PC-9 (cell line): ENCODE results near the gene XPO6. TPM values are rescaled to one million over a fixed set of nuclear protein-coding genes. Genes with fewer than 3 reads are reported as not detected.

Experiments
- BruUV-seq: library from RNA; stranded (reverse); fragments of 400-500 nt; replicated peaks from 2 replicates; lab custom pipeline; 2021; lab: Mats Ljungman, UMichigan
- CTCF ChIA-PET: fragments of 300-600 bp; sonication (Branson Sonifier 250); formaldehyde crosslinking; loops from one replicate; lab custom pipeline; 2022; ENCODE audit warnings: antibody characterized with exemption; lab: Charles Lee
- POLR2A ChIA-PET: fragments of 300-600 bp; sonication (Branson Sonifier 250); formaldehyde crosslinking; loops from one replicate; lab custom pipeline; 2022; ENCODE audit warnings: antibody characterized with exemption; ENCODE audit not compliant: unreplicated experiment; lab: Charles Lee
- DNase-seq, 2 experiments: peaks; one replicate each; pipeline versions ENCODE4 v3.0.0 to v3.0.0-alpha.2; 2015 to 2022; ENCODE audit warnings: mixed read lengths in 1 of 2
- H2AFZ ChIP-seq: fragments of 200-600 bp; sonication (generic); 2 replicates; pipeline ENCODE4 v1.8.1; 2017; ENCODE audit warnings: antibody characterized with exemption
- H3F3A ChIP-seq: fragments of 200-600 bp; sonication (generic); 2 replicates; pipeline ENCODE4 v1.8.1; 2017; ENCODE audit warnings: antibody characterized with exemption, mild to moderate bottlenecking, low read depth; ENCODE audit not compliant: insufficient read depth
- H3K27ac ChIP-seq: fragments of 200-600 bp; sonication (generic); 2 replicates; pipeline ENCODE4 v1.6.1; 2016; ENCODE audit warnings: mixed run types
- H3K27me3 ChIP-seq: fragments of 200-600 bp; sonication (generic); 2 replicates; pipeline ENCODE4 v1.6.1; 2016; ENCODE audit warnings: low read depth, mixed run types; ENCODE audit not compliant: insufficient read depth
- H3K36me3 ChIP-seq: fragments of 200-600 bp; sonication (generic); 2 replicates; pipeline ENCODE4 v1.6.1; 2016; ENCODE audit warnings: low read depth, mixed run types
- H3K4me1 ChIP-seq: fragments of 200-600 bp; sonication (generic); replicated peaks from 2 replicates; pipeline ENCODE4 v1.6.1; 2016; ENCODE audit warnings: mixed run types; ENCODE audit not compliant: insufficient read depth
- H3K4me2 ChIP-seq: fragments of 200-600 bp; sonication (generic); 2 replicates; pipeline ENCODE4 v1.6.1; 2017; ENCODE audit warnings: mixed run types
- H3K4me3 ChIP-seq: fragments of 200-600 bp; sonication (generic); 2 replicates; pipeline ENCODE4 v1.6.1; 2016; ENCODE audit warnings: mixed run types
- H3K79me2 ChIP-seq: fragments of 200-600 bp; sonication (generic); 2 replicates; pipeline ENCODE4 v1.6.1; 2017; ENCODE audit warnings: low read depth, mixed run types
- H3K9me2 ChIP-seq: fragments of 200-600 bp; sonication (generic); 2 replicates; pipeline ENCODE4 v1.8.1; 2017; ENCODE audit warnings: mild to moderate bottlenecking; ENCODE audit not compliant: insufficient read depth
- H3K9me3 ChIP-seq: fragments of 200-600 bp; sonication (generic); 2 replicates; pipeline ENCODE4 v1.8.1; 2016; ENCODE audit warnings: low read depth; ENCODE audit not compliant: insufficient read depth
- H4K20me1 ChIP-seq: fragments of 200-600 bp; sonication (generic); 2 replicates; pipeline ENCODE4 v1.8.1; 2017; ENCODE audit not compliant: insufficient read depth
- CTCF ChIP-seq: fragments of 200-600 bp; sonication (generic); conservative IDR thresholded peaks from 2 replicates; pipeline ENCODE4 v1.6.1; 2017; ENCODE audit warnings: mixed run types, antibody characterized with exemption, mild to moderate bottlenecking, moderate library complexity
- EZH2 ChIP-seq: fragments of 200-600 bp; sonication (generic); IDR thresholded peaks from 2 replicates; pipeline ENCODE4 v1.8.0; 2017; ENCODE audit warnings: antibody characterized with exemption, low read depth
- intact Hi-C: fragments of 100-400 bp; cut with micrococcal nuclease; formaldehyde crosslinking; loops from one replicate; pipeline ENCODE4 v1.10.0; 2022; ENCODE audit not compliant: unreplicated experiment
- total RNA-seq: library from RNA; stranded (reverse); gene quantifications from 2 replicates; pipeline ENCODE4 v1.2.3, GENCODE V29; 2021

XPO6 gene
- total RNA-seq, 1 experiment from 2014 or later, result 154 TPM

DNA sequence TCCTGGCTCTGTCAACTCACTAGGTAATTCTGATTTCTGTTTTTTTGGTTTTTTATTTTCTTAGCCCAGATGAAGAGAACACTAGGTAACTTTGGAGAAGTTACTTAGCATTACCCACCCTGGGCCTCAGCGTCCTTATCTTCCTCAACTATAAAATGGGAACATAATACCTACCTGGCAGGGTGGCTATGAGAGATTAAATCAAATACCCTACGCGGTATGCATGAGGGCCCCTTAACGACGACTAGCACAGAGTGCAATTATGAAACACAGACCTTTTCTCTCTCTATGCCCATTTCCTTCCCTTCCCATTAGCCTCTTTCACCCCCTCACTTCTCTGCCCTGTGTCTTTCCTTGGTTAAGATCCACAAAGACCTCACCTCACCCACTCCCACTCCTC lies 11.1 kb downstream of the XPO6 start:
- no peak for TF ChIP-seq EZH2
- no peak for TF ChIP-seq CTCF
- peaks cover 94% of the 10 kb centered on the region for H3K79me2 ChIP-seq
- no peaks in the 10 kb centered on the region for H3K27me3 ChIP-seq
- H3K4me3 ChIP-seq, result no peak overlapping the region
- no peak overlapping the region for H3K4me2 ChIP-seq
- H3K36me3 ChIP-seq, result peaks cover 40% of the 10 kb centered on the region; the same call in 1 of the 2 replicates
- peaks cover 17% of the 10 kb centered on the region for H3K4me1 ChIP-seq
- H4K20me1 ChIP-seq, result peaks cover 23% of the 10 kb centered on the region; the same call in 1 of the 2 replicates
- H3K27ac ChIP-seq, result peak overlapping the region; percentile 10; the same call in 1 of the 2 replicates
- no peaks in the 10 kb centered on the region for H3K9me2 ChIP-seq
- H2AFZ ChIP-seq, result no peak overlapping the region
- no peaks in the 10 kb centered on the region for H3K9me3 ChIP-seq
- BruUV-seq, result no TSS peak
- ChIA-PET CTCF (no interaction called here), POLR2A (no interaction called here)
- intact Hi-C loops, result no loop called here
- H3F3A ChIP-seq, result peaks cover 18% of the 10 kb centered on the region; the same call in 1 of the 2 replicates
- no peak for DNase-seq

DNA sequence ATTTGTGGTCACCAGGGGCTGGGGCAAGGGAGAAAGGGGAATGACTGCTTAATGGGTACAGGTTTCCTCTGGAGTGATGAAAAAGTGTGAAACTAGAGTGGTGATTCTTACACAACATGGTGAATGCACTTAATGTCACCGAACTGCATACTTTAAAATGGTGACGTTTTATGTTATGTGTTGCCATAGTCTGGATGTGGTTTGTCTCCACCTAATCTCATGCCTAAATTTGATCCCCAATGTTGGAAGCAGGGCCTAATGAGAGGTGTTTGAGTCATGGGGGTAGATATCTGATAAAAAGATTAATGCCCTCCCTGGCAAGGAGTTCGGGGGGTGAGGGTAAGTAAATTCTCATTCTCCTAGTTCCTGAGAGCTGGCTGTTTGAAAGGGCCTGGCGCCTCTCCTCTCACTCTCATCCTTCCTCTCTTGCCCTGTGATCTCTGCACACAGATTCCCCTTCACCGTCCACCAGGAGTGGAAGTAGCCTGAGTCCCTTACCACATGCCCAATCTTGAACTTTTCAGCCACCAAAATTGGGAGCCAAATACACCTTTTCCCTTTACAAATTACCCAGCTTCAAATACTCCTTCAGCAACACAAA lies 15.3 kb downstream of the XPO6 start:
- Histone ChIP-seq H3K79me2 (peaks cover 93% of the 10 kb centered on the region), H3K4me3 (no peak overlapping the region), H3K9me3 (no peaks in the 10 kb centered on the region), H3K27me3 (no peaks in the 10 kb centered on the region), H2AFZ (no peak overlapping the region), H3K4me2 (no peak overlapping the region), H3F3A (peaks cover 41% of the 10 kb centered on the region), H3K4me1 (peaks cover 56% of the 10 kb centered on the region), H4K20me1 (peaks cover 18% of the 10 kb centered on the region; the same call in 1 of the 2 replicates), H3K36me3 (peaks cover 29% of the 10 kb centered on the region; the same call in 1 of the 2 replicates), H3K27ac (peak overlapping the region; percentile 75), H3K9me2 (no peaks in the 10 kb centered on the region)
- TF ChIP-seq EZH2, result no peak
- TF ChIP-seq CTCF, result no peak
- BruUV-seq, result no TSS peak
- peak; percentile 11 to 65 for DNase-seq
- intact Hi-C loops, result no loop called here
- ChIA-PET CTCF (no interaction called here), POLR2A (interaction anchor here (0.7 kb wide), 1 partner anchor 10 kb away, joined by 3 read pairs; no protein-coding TSS in a partner anchor)

DNA sequence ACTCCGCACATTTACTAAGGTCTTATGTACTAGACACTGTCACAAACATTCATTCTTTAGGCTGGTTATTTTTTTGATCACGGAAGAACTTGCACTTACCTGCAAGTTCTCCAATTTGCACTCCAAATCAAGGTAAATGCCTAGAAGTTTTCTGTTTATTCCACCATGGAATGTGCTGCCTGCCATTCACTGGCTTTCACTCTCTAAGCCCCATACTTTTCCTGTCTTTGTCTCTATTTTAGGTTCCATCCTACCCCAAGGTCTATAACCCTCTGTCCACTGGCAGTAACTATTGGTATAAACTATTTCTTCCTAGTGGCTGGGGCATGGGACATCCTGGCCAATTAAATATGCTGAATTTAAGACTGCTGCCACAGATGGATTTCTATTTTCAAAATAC lies 15.9 kb downstream of the XPO6 start:
- Histone ChIP-seq H3K9me2 (no peaks in the 10 kb centered on the region), H3K4me3 (no peak overlapping the region), H2AFZ (no peak overlapping the region), H3F3A (peaks cover 41% of the 10 kb centered on the region), H3K4me2 (no peak overlapping the region), H3K79me2 (peaks cover 93% of the 10 kb centered on the region), H3K36me3 (peaks cover 32% of the 10 kb centered on the region; the same call in 1 of the 2 replicates), H4K20me1 (peaks cover 14% of the 10 kb centered on the region; the same call in 1 of the 2 replicates), H3K27ac (peak overlapping the region; percentile 75), H3K9me3 (no peaks in the 10 kb centered on the region), H3K4me1 (peaks cover 59% of the 10 kb centered on the region), H3K27me3 (no peaks in the 10 kb centered on the region)
- TF ChIP-seq EZH2, result no peak
- no peak for TF ChIP-seq CTCF
- no TSS peak for BruUV-seq
- intact Hi-C loops, result no loop called here
- no peak for DNase-seq
- CTCF ChIA-PET, result no interaction called here
- POLR2A ChIA-PET, result no interaction called here
